Osteocyte (in vitro differentiated cells): ENCODE results near the gene GMCL2. TPM values are rescaled to one million over a fixed set of nuclear protein-coding genes. Genes with fewer than 3 reads are reported as not detected.

Experiments
- DNase-seq: peaks from one replicate; pipeline ENCODE4 v3.0.0; 2021; ENCODE audit warnings: mixed read lengths; ENCODE audit not compliant: unreplicated experiment; ENCODE audit errors: extremely low spot score
- H3K27ac Mint-ChIP-seq: one replicate; pipeline ENCODE4 v1.8.0; 2021; ENCODE audit warnings: mild to moderate bottlenecking, mixed read lengths; ENCODE audit not compliant: unreplicated experiment
- H3K27me3 Mint-ChIP-seq: one replicate; pipeline ENCODE4 v1.8.0; 2021; ENCODE audit warnings: mixed read lengths; ENCODE audit not compliant: unreplicated experiment
- H3K36me3 Mint-ChIP-seq: one replicate; pipeline ENCODE4 v1.8.0; 2021; ENCODE audit warnings: mixed read lengths; ENCODE audit not compliant: unreplicated experiment
- H3K4me1 Mint-ChIP-seq: one replicate; pipeline ENCODE4 v1.8.0; 2021; ENCODE audit warnings: mixed read lengths; ENCODE audit not compliant: unreplicated experiment
- H3K4me3 Mint-ChIP-seq: one replicate; pipeline ENCODE4 v1.8.0; 2021; ENCODE audit warnings: mild to moderate bottlenecking, moderate library complexity, mixed read lengths; ENCODE audit not compliant: unreplicated experiment
- H3K9me3 Mint-ChIP-seq: one replicate; pipeline ENCODE4 v1.8.0; 2021; ENCODE audit warnings: mixed read lengths; ENCODE audit not compliant: unreplicated experiment
- CTCF ChIP-seq: fragments of 200-600 bp; sonication (generic); IDR thresholded peaks from 2 replicates; pipeline ENCODE4 v1.5.0; 2021; ENCODE audit warnings: antibody characterized with exemption, mild to moderate bottlenecking, moderate library complexity
- total RNA-seq: library from RNA; stranded (reverse); gene quantifications from 2 replicates; pipeline ENCODE4 v1.2.1, GENCODE V29; 2021

Gene GMCL2
- total RNA-seq, 1 donor from 2014 or later: not detected

GRCh38 chr5:178136990-178137389, 50.2 kb downstream of the GMCL2 start:
- TF ChIP-seq CTCF: no peak
- no peak overlapping the region for H3K4me3 Mint-ChIP-seq
- H3K4me1 Mint-ChIP-seq: peaks cover 2% of the 10 kb centered on the region
- H3K27me3 Mint-ChIP-seq: no peaks in the 10 kb centered on the region
- H3K9me3 Mint-ChIP-seq: no peaks in the 10 kb centered on the region
- H3K36me3 Mint-ChIP-seq: peaks cover 19% of the 10 kb centered on the region
- DNase-seq: no peak
- H3K27ac Mint-ChIP-seq: no peak overlapping the region

Other genes with a start within 250 kb of the GMCL2 start
- not detected in 2 replicates for gene PROP1, start 191.1 kb downstream of the GMCL2 start, total RNA-seq
- gene N4BP3, start 73.8 kb downstream of the GMCL2 start, total RNA-seq: 0.55 and 0.64 TPM in 2 replicates
- gene RMND5B, start 56.4 kb downstream of the GMCL2 start, total RNA-seq: 38.8 and 39.5 TPM in 2 replicates
- 91.0 and 94.2 TPM in 2 replicates for gene NHP2, start 33.5 kb downstream of the GMCL2 start, total RNA-seq
- gene HNRNPAB, start 17.2 kb upstream of the GMCL2 start, total RNA-seq: 128 and 131 TPM in 2 replicates
- 70.2 and 71.3 TPM in 2 replicates for gene PHYKPL, start 45.4 kb upstream of the GMCL2 start, total RNA-seq